ENCODE data around the gene IL1F10. TPM values are rescaled to one million over a fixed set of nuclear protein-coding genes. Genes with fewer than 3 reads are reported as not detected.

The IL1F10 gene, protein sequence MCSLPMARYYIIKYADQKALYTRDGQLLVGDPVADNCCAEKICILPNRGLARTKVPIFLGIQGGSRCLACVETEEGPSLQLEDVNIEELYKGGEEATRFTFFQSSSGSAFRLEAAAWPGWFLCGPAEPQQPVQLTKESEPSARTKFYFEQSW
- total RNA-seq = not detected in 2 replicates

DNA sequence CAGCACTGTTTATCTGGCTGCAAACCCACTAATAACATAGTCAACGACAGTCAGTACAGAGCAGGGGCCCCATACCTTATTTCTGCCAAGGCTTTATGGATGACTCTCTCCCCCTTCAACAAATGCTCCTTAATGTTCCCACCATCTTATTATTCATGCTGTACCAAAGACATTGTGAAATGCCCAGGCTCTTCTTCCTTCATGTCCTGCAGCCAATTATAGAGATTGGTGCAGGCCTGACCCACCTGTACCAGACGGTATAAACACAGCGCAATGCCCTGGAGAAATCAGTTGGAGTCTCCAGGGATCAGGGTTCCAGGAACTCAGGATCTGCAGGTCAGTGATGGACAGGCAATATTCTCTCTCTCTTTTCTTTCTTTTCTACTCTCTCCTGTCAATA lies at the start of gene IL1F10:
Gene IL1F10 (plus strand): TSS at position 290 of the 400 bp plus-strand sequence. CDS start 4,769 bp downstream, outside the sequence.

DNA sequence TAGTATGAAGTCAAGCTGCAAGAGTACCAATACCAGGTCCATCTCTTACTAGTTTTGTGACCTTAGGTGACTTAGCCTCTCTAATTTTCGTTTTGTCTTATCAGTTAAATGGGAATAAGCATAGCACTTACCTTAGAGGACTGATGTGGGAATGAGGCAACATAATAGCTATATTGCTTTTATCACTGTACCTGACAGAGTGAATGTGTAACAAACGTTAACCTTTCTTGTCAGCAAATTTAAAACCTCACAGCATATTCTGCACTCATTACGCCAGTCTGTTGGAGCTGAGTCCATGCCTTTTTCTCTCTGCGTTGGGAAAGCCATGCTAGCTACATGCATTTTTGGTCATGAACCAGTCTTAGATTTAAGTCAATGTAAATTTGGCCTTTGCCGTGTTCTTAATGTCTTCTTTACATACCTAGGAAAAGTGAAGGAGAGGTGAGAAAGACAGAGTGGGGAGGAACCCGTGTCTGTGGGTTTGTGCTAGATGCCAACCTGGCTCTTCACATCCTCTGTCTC lies 15.3 kb upstream of the IL1F10 start, which contains the start of gene IL36B:
Gene IL36B (minus strand): TSS at position 472 of the 522 bp plus-strand sequence.

DNA sequence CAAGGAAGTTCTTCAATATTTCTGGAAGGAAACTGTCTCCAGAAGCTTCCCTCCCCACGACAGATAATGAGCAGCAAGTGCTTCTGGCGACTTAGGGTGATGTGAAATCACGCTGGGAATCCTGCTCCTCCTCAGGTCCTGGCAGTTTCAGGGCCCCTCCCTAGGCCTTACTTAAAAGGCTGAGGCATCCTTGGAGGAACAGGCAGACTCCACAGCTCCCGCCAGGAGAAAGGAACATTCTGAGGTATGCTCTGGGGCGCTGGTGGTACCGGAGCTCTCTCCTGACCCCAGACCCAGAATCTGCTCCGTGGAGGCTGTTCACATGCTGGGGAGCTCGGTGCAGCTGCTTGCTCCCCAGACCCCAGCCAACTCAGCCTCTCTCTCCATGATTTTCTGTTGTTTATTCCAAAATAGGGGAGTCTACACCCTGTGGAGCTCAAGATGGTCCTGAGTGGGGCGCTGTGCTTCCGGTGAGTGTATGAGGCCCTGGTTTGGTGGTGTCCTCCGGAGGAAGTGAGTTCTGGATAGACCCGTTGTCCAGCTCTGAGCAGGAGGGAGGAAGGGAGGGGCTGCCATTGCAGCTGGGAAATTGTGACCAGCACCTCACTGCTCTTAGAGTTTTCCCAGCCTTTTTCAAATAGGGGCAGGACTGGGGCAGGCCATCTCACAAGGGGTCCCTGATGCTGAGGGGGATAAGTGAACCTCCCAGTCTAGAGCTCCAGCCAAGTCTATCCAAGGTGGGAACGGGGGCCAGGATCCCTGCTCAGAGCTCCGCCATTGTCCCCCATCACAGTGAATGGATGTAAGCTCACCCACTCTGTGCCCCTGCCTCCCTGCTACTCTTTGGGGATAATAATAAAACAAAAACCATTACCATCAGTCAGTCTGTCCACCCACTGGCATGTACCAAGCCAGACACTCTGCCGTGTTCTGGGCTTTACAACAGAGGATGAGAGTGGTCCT lies 8.5 kb upstream of the IL1F10 start, which contains the start of gene IL36RN:
Gene IL36RN (plus strand): TSS at position 201 of the 963 bp plus-strand sequence. CDS start 241 bp downstream, at position 442.

Other genes with a start within 250 kb of the IL1F10 start
- gene IL1B, start 231.2 kb upstream of the IL1F10 start, total RNA-seq = 150 and 229 TPM in 2 replicates
- gene IL37, start 156.8 kb upstream of the IL1F10 start, total RNA-seq = not detected in 2 replicates
- not detected in 2 replicates for gene IL36G, start 90.0 kb upstream of the IL1F10 start, total RNA-seq
- gene IL36A, start 62.5 kb upstream of the IL1F10 start, total RNA-seq = not detected in 2 replicates
- not detected in 2 replicates for gene IL36B, start 15.1 kb upstream of the IL1F10 start, total RNA-seq
- gene IL36RN, start 8.8 kb upstream of the IL1F10 start, total RNA-seq = under 0.01 TPM in 1 of 2 replicates, not detected in the other
- under 0.01 and 0.28 TPM in 2 replicates for gene IL1RN, start 59.6 kb downstream of the IL1F10 start, total RNA-seq
- 0.19 and 1.4 TPM in 2 replicates for gene PSD4, start 106.0 kb downstream of the IL1F10 start, total RNA-seq
- gene PAX8, start 211.0 kb downstream of the IL1F10 start, total RNA-seq = 0.38 and 1.1 TPM in 2 replicates

Data from regular cardiac myocyte (primary cell).